Muscle of arm (tissue), 12 donors: ENCODE measurements around the gene TANC1. TPM values are rescaled to one million over a fixed set of nuclear protein-coding genes. Genes with fewer than 3 reads are reported as not detected.

Experiments
- DNase-seq: peaks from one replicate; pipeline ENCODE4 v3.0.0-alpha.2; 2013
- polyA plus RNA-seq, 12 donors: library from polyadenylated mRNA; unstranded; fragments of 120-200 nt; gene quantifications; one replicate each; pipeline ENCODE4 v1.2.1, GENCODE V29; 2013; ENCODE audit not compliant: insufficient read length in 12 of 12

TANC1 gene
- polyA plus RNA-seq, 12 donors = 17.3 to 35.8 (median 25.8) TPM; not detected in 1

GRCh38 chr2:159116922-159117321, 148.5 kb downstream of the TANC1 start:
- no peak for DNase-seq

DNA sequence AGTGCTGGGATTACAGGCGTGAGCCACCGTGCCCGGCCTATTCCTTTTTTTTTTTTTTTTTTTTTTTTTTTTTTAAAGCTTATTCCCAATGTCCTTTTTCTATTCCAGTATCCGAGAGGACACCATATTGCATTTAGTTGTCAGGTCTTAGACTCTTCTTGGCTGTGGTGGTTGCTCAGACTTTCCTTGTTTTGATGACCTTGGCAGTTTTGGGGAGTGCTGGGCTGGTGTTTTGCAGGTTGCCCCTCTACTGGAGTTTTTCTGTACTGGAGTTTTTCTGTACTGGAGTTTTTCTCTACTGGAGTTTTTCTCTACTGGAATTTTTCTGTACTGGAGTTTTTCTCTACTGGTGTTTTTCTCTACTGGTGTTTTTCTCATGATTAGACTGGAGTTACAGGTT, 149.2 kb downstream of the TANC1 start:
- DNase-seq = no peak

DNA sequence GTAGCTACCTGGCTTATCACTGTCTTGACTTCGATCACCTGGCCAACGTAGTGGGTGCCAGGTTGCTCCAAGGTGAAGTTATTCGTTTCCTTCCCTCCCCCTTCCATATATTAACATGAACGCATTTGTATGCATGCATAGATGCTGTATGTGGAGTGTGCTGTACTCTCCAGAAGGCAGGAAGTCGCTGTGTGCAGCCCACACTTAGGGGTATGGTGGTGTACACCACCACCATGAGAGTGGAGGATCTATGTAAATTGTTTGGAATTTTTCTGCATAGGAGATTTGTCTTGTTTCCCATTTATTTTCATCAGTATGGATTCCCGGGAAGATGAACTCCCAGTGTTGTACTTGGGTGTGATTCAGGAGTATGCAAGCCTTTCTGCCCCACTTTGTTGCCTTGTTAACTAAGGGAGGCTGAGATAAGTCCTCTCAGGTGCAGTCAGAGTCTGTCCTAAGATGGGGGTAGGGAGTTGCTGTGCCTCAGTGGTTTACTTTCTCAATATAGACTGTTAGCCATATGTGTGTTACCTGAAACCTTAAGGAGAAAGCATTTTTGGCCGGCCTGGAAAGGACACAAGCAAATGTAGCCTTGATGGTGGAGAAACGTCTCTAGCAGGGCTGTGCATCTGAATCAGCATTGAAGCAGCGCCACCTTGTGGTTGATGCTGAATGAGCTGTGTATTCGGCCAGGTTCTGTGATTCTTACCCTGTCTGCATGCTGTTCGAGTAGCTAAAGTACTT, 149.8 kb downstream of the TANC1 start:
- DNase-seq = peak; percentile 89

DNA sequence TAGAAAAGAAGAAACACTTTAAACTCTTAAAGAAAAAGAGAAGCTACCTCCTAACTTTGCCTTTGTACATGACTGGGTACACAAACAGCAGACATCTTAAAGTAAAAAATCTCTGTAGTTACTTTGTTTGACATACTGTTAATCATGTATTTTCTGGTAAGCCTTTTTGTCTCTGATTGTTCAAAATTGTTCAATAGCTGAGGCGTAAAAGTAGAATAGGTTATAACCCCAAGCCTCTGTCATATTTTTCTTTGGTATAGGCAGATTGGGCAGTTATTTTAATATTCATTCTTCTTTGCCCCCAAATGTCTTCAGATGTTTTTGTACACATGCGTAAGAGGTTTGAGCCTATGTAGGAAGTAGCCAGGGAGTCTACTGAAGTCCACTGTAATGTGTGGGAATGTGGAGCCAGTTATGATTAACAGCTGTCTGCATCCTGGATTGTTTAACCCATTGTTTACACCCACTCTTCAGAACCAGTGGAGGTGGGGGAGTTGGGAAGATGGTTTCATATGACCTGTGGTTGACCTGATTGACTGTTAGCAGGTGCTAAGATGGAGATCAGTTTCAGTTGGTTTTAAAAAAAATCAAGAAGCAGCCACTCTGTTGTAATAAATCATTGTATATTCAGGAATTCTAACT, 150.5 kb downstream of the TANC1 start:
- DNase-seq = no peak

- no peak for DNase-seq
Observed at GRCh38 chr2:159119652-159120257, 151.3 kb downstream of the TANC1 start.

DNA sequence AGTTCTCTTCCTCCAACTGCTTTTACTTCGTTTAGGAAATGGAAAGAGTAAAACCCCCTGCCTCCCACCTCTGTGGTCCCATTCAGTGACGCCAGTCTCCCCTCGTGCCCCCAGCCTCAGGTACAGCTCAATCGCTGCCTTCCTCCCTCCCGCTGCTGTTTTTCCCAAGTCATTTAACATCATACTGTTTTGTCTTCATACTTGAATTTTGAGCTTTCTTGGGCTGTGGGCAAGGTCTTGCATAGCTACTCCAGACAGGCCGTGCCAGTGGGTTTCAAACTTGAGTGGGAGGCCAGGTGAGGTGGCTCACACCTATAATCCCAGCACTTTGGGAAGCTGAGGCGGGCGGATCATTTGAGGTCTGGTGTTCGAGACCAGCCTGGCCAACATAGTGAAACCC, 155.3 kb downstream of the TANC1 start:
- no peak for DNase-seq

DNA sequence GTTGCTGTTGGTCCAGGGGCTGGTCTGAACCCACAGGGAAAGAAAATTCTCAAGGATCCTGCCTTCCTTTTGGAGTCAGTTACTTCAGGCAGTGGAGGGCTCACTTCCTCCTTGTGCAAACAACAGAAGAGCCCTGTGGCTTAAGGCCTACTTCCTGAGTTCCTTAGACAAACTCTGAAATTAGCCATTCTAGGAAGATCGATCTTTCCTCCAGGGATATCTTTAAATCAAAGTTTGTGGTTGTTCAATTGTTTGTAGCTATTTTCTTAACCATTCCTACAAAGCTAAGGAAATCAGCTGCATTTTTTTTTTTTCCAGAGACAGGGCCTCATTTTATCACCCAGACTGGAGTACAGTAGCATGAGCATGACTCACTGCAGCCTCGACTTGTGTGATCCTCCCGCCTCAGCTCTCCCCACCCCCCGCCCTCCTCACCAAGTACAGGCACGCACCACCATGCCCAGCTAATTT, 156.0 kb downstream of the TANC1 start:
- no peak for DNase-seq

DNA sequence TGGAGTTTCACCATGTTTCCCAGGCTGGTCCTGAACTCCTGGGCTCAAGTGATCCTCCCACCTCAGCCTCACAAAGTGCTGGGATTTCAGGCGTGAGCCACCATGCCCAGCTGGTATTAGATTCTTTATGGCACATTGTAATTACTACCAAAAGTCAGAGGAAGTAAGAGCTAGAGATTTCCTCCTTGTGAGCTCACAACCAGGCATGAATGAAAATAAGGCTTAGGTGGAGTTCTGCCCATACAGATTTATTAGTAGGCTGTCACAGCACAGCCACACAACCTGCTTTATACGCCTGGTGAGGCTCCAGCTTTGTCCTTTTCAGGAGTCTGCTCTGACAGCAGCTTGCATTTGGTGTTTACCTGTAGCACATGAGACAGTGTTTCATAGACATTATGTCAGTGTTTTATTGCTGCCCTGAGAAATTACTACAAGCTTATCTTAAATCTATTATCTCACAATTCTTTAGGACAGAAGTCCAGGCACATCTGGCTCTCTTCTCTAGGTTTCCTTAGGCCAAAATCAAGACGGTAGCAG, 156.6 kb downstream of the TANC1 start:
- DNase-seq = no peak

GRCh38 chr2:159125858-159126257, 157.4 kb downstream of the TANC1 start:
- no peak for DNase-seq

DNA sequence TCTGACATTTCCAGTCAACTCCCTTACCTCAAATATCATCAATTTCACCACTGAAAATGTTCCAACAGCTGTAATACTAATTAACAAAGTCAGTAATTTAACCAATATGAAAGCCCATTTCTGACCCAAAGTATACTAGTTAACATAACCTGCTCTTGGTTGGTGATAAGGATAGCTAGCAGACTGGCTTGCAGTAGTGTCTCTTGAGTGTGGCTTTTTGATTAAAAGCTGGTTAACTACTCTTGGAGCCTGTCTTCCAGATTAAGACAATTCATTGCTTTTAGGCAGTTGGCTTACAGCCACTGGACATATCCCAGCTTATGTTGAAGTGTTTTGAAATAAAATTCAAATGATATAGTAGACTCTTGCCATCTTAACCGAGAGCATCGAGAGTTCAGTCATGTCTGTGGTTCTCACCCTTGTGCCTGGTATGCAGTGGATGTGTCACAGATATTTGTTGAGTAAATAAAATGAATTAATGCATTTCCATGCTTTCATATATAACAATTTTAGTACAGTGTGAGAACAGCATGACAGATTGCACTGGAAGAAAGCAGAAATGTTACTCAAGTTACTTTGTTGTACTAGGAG, 158.1 kb downstream of the TANC1 start:
- no peak for DNase-seq

GRCh38 chr2:159128191-159128590, 159.8 kb downstream of the TANC1 start:
- no peak for DNase-seq

DNA sequence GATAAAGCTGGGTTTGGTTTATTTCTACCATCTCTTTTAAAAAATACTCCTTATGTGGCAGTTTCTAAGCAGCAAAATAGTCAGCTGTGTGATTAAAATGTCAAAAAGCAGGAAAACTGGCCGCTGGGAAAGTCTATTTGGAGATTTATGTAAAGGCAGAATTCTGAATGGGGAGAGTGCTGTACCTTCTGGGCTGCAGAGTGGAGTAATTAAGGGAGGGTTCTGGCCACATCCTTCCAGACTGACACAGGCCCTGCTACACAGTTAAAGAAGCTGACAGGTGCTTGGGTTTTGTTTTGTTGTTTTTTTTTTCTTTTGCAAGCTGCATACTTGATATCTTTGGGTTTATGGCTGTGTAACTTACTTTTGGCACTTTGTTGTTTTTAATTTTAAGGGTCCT, 160.8 kb downstream of the TANC1 start:
- no peak for DNase-seq

GRCh38 chr2:159129824-159130223, 161.4 kb downstream of the TANC1 start:
- no peak for DNase-seq

GRCh38 chr2:159130302-159130701, 161.9 kb downstream of the TANC1 start:
- no peak for DNase-seq

DNA sequence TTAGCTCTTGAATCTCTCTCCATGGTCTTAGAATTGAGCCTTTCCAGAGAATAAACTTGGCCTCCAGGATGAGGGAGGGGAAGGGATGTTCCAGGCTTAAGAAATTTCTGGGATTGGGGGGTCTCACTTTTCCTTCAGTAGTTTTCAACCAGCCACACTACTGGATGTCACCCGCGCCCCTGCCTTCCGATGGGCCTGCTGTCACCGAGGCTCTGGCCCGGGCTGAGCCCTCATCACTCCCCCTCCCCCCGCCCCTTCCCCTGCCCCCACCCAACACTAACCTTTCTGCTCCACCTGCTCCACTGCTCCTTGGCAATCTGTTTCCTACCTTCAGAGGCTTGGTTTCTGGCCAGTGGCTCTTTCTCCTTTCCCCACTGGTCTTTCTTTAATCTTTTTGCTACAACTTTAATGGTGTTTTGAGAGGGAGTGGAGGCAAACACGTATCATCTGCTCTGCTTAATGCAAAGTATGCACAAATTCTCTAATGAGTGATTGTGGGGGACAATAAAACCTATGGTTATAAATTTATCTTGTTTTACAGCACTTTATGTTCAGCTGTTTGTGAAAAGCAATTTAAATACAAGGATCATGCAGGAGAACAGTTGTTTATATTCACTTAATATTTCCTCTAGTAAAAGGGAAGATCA, 162.9 kb downstream of the TANC1 start:
- no peak for DNase-seq

DNA sequence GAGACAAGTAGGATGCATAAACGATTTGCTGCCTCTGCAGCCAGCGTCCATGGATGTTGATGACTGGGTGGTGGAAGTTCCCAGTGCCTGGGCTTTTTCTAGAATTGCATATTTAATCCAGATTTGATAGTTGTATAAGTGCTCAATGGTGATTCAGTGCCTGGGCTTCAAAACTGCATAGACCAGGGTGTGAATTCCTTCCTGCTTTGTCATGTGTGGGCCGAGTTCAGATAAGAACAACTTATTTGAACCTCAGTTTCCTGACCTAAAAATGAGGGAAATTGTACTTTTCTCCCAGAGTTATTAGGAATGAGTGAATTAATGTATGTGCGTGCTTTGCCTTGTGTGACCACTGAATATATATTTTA, 163.5 kb downstream of the TANC1 start:
- DNase-seq = no peak

- DNase-seq = peak; percentile 34
Observed at GRCh38 chr2:159133797-159134196, 165.4 kb downstream of the TANC1 start.

DNA sequence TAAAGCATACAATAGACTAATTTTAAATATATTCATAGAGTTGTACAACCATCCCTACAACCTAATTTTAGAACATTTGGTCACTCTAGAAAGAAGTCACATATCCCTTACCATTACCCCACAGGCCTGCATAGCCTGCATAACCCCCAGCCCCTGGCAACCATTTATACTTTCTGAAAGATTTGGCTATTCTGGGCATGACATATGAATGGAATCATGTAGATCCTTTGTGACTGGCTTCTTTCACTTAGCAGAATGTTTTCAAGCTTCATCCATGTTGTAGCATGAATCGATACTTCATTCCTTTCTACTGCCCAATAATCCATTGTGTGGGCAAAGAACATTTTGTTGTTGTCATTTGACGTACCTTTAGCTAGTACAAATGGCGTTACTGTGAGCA, 166.5 kb downstream of the TANC1 start:
- DNase-seq = no peak

DNA sequence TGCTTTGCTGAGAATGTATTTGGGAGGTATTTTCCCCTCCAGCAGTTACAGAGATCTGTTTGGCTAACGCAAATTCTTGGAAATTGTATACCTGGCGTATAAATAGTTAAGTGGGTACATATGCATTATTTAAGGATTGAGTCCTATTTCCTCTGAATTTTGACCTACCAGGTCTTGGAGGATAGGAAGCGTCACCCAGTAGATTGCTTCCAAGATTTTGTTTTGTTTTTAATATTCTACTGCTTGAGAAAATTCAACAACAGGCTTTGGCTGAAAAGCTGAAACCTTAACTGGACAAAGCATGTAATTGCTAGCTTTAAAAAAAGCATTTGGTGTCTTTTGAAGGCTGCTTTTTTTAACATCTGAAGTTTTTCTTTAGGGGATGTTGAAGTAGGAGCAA, 168.0 kb downstream of the TANC1 start:
- DNase-seq = peak; percentile 33

DNA sequence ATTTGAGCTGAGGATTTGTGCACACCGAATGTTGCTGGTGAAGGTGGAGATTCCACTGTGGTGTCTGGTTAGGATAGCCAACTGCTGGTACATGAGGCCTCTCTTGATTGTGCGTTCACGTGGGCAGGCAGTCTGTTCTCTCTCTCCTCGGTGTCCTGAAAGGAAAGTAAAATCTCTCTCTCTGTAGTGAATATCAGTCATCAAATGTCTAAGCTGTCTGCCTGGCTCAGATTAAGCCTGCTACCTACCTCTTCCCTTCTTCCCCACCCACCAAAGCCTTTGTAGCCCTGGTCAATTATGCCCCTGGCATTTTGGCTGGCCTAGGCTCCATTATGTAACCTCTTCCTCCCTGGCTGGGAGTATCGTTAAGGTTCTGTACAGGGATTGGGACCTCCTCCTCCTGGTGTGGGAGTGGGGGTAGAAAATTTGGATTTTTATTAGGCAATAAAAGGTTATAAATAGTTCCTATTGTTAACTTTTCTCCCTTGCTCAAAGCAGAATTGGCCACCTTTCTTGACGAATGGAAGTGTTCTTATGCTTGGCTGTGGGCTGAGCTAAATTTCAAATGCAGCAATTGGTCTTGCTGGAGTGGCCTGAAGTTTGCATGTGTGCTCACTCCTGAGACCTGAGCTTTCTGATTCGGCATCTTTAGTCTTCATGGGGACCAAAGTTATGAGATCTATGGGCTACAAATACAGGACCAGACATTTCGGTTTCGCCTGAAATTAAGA, 169.2 kb downstream of the TANC1 start:
- no peak for DNase-seq

- no peak for DNase-seq
Observed at GRCh38 chr2:159138642-159139182, 170.3 kb downstream of the TANC1 start.
